Mesothelial cell of epicardium (in vitro differentiated cells): ENCODE results near the gene GPER1. TPM values are rescaled to one million over a fixed set of nuclear protein-coding genes. Genes with fewer than 3 reads are reported as not detected.
A peak's percentile ranks its signal among the peaks of the same experiment; 100 is the strongest.
"Not testable (repeated sequence)": the region's sequence is repeated elsewhere in the genome, so short reads cannot be mapped to it uniquely, and the experiment has no call there.

Experiments used
- DNase-seq, 2 experiments: peaks; one replicate each; pipeline ENCODE4 v3.0.0; 2021; ENCODE audit warnings: low spot score in 2 of 2; ENCODE audit not compliant: unreplicated experiment in 2 of 2
- H3K27ac Mint-ChIP-seq: 2 replicates; pipeline ENCODE4 v1.8.0; 2021; ENCODE audit warnings: mixed read lengths
- H3K27me3 Mint-ChIP-seq: 2 replicates; pipeline ENCODE4 v1.8.0; 2021; ENCODE audit warnings: low read depth, mixed read lengths
- H3K36me3 Mint-ChIP-seq: 2 replicates; pipeline ENCODE4 v1.8.0; 2021; ENCODE audit warnings: mixed read lengths
- H3K4me1 Mint-ChIP-seq: 2 replicates; pipeline ENCODE4 v1.8.0; 2021; ENCODE audit warnings: mixed read lengths
- H3K4me3 Mint-ChIP-seq: 2 replicates; pipeline ENCODE4 v1.8.0; 2021; ENCODE audit warnings: mild to moderate bottlenecking, moderate library complexity, mixed read lengths
- H3K9me3 Mint-ChIP-seq: 2 replicates; pipeline ENCODE4 v1.8.0; 2021; ENCODE audit warnings: mixed read lengths
- total RNA-seq: library from RNA; stranded (reverse); gene quantifications from 3 replicates; pipeline ENCODE4 v1.2.1, GENCODE V29; 2021
- TF ChIP-seq, protein P1 (sequence below): fragments of 200-600 bp; sonication (generic); IDR thresholded peaks from one replicate; pipeline ENCODE4 v1.5.0; 2021; ENCODE audit warnings: antibody characterized with exemption; ENCODE audit not compliant: unreplicated experiment

The GPER1 gene
- total RNA-seq, 1 donor from 2014 or later, result 2.1 TPM

DNA sequence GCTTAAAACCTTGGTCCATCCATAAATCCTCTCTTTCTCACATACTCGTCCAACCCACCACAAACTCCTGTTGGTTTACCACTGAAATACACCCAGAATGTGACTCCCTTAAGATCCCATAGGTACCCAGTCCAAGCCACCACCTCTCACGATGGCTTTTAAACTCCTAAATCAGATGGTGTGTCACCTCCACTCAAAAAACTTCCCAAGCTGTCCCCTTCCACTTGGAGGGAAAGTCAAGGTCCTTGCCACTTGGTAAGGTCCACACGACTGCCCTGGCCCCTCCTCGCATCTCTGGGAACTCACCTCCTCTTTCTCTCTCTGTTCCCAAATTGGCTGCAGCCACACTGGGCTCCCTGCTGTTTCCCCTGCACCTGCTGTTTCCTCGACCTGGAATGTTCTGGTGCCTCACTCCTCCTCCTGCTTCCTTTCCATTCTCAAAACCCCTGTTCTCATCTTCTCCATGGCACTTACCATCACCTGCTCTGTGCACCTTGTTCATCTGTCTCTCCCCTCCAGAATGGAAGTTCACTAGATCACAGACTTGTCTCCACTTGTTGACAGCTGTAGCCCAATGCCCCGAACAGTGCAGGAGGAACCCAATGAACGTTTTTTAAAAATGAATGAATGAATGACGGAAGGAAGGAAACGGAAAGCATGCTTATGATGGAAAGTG, 49.1 kb downstream of the GPER1 start:
- TF ChIP-seq, protein P1, sequence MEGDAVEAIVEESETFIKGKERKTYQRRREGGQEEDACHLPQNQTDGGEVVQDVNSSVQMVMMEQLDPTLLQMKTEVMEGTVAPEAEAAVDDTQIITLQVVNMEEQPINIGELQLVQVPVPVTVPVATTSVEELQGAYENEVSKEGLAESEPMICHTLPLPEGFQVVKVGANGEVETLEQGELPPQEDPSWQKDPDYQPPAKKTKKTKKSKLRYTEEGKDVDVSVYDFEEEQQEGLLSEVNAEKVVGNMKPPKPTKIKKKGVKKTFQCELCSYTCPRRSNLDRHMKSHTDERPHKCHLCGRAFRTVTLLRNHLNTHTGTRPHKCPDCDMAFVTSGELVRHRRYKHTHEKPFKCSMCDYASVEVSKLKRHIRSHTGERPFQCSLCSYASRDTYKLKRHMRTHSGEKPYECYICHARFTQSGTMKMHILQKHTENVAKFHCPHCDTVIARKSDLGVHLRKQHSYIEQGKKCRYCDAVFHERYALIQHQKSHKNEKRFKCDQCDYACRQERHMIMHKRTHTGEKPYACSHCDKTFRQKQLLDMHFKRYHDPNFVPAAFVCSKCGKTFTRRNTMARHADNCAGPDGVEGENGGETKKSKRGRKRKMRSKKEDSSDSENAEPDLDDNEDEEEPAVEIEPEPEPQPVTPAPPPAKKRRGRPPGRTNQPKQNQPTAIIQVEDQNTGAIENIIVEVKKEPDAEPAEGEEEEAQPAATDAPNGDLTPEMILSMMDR, result no peak
- Mint-ChIP-seq H3K4me1 (peaks cover 14% of the 10 kb centered on the region), H3K36me3 (peaks cover 13% of the 10 kb centered on the region), H3K9me3 (peaks cover 12% of the 10 kb centered on the region), H3K4me3 (peak overlapping the region; percentile 78), H3K27me3 (no peaks in the 10 kb centered on the region), H3K27ac (peak overlapping the region; percentile 85)
- no peak for DNase-seq

DNA sequence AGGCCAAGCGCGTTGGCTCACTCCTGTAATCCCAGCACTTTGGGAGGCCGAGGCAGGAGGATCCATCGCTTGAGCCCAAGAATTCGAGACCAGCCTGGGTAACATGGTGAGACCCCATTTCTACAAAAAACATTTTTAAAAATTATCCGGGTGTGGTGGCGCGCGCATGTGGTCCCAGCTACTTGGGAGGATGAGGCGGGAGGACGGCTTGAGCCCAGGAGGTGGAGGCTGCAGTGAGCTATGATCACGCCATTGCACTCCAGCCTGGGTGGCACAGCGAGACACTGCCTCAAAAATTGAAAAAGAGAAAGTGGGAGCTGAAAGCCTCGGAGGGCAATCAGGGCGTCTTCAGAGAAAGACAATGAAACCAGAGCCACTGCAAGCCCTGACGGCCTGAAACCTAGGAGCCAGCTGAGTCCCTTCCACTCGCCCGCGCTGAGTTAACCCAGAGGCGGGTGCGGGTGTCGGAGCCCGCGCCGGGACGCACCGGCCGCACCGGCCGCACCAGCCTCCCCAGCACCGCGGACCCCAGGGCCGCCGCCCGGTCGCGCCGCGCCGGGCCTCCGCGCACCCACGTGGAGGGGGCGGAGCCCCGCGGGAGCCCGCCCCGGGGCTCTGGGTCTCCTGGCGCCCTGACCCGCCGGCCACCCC, 49.7 kb downstream of the GPER1 start:
- H3K36me3 Mint-ChIP-seq, result peaks cover 9% of the 10 kb centered on the region

DNA sequence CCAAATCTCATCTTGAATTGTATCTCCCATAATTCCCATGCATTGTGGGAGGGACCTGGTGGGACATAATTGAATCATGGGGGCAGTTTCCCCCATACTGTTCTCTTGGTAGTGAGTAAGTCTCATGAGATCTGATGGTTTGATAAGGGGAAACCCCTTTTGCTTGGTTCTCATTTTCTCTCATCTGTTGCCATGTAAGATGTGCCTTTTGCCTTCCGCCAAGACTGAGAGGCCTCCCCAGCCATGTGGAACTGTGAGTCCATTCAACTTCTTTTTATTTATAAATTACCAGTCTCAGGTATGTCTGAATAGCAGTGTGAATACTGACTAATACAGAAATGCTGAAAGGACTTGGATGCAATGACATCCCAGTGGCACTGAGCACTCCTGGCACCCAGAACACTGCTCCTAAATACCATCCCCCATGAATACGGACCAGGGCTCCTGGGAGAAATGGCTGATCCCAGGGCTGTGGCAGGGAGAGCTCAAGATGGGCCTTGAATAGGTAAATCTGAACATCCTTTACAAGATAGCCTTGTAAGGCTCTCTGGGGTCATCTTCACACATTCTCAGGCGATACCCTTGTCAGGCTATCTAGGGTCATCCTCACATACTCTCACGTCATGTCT, 52.7 kb downstream of the GPER1 start:
- Mint-ChIP-seq H3K9me3 (no peaks in the 10 kb centered on the region), H3K36me3 (no peaks in the 10 kb centered on the region), H3K27ac (no peak overlapping the region), H3K4me3 (no peak overlapping the region), H3K27me3 (no peaks in the 10 kb centered on the region), H3K4me1 (peaks cover 14% of the 10 kb centered on the region)
- TF ChIP-seq, protein P1, result no peak
- DNase-seq, result no peak

More for the DNA sequence above, 49.7 kb downstream of the GPER1 start:
- peak overlapping the region; percentile 87 for H3K4me3 Mint-ChIP-seq
- DNase-seq, result no peak
- H3K27ac Mint-ChIP-seq, result peak overlapping the region; percentile 85
- no peaks in the 10 kb centered on the region for H3K27me3 Mint-ChIP-seq
- TF ChIP-seq, protein P1, result no peak
- H3K4me1 Mint-ChIP-seq, result peaks cover 14% of the 10 kb centered on the region
- H3K9me3 Mint-ChIP-seq, result peaks cover 9% of the 10 kb centered on the region

DNA sequence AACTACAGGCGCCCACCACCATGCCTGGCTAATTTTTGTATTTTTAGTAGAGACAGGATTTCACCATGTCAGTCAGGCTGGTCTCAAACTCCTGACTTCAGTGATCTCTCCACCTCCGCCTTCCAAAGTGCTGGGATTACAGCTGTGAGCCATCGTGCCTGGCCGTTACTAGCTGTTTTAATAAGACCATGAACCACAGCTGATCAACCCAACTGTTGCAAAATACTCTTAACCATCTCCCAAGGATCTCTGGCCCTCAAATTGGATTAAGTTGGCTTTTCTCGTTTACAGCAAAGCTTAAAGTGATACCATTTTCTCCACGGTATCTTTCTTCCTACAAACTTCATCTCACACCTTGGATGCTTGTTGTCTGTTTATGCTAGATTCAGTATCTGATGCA, 53.7 kb downstream of the GPER1 start:
- DNase-seq, result no peak
- H3K27ac Mint-ChIP-seq, result no peak overlapping the region
- no peak overlapping the region for H3K4me3 Mint-ChIP-seq
- peaks cover 12% of the 10 kb centered on the region for H3K4me1 Mint-ChIP-seq
- TF ChIP-seq, protein P1, result no peak
- no peaks in the 10 kb centered on the region for H3K36me3 Mint-ChIP-seq
- H3K27me3 Mint-ChIP-seq, result no peaks in the 10 kb centered on the region
- H3K9me3 Mint-ChIP-seq, result no peaks in the 10 kb centered on the region

DNA sequence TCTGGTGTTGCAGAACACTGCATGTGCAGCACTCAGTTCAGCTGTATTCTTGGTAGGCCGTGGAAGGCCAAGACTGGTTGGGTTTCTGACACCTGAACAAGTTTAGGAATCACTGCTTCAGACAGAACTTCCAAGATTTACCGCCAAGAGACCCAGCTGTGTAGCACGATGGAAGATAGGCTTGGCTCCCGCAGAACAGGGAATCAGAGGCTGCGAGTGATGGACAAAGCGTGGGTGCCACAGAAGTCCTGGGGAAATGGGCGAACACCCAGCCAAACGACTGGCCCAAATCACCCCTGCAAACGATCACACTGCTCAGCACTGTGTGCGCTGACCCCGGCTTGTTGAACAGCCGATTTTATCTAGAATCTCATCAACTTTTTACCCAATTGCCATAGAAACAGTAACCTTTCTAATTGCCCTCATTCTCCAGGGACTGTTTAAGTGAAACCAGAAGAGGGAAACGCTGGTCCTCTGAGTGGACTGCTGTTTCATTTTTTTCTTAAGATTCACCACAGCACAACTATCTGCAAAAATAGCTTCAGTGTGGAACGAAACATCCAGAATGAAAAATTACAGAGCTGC, 54.2 kb downstream of the GPER1 start:
- Mint-ChIP-seq H3K27me3 (no peaks in the 10 kb centered on the region), H3K27ac (no peak overlapping the region), H3K4me1 (peaks cover 7% of the 10 kb centered on the region), H3K9me3 (no peaks in the 10 kb centered on the region), H3K36me3 (no peaks in the 10 kb centered on the region), H3K4me3 (no peak overlapping the region)
- TF ChIP-seq, protein P1, result no peak
- DNase-seq, result no peak

DNA sequence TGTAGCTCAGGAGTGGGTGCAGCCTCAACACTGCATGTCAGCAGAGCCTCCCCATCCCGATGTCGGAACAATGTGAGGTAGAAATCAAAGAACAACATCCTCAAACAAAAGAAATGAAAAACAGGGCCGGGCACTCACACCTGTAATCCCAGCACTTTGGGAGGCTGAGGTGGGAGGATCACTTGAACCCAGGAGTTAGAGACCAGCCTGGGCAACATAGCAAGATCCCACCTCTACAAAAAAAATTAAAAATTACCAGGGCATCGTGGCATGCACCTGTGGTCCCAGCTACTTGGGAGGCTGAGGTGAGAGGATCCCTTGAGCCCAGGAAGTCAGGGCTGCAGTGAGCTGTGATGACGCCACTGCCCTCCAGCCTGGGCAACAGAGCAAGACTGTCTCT, 55.1 kb downstream of the GPER1 start:
- H3K27me3 Mint-ChIP-seq, H3K9me3 Mint-ChIP-seq, H3K27ac Mint-ChIP-seq, H3K4me1 Mint-ChIP-seq, DNase-seq, H3K36me3 Mint-ChIP-seq, H3K4me3 Mint-ChIP-seq: not testable (repeated sequence)
